ENCODE measurements around the gene KDM3A.

GRCh38 chr2:86485103-86485502, 43.9 kb downstream of the KDM3A start:
- TF ChIP-seq, protein P1, sequence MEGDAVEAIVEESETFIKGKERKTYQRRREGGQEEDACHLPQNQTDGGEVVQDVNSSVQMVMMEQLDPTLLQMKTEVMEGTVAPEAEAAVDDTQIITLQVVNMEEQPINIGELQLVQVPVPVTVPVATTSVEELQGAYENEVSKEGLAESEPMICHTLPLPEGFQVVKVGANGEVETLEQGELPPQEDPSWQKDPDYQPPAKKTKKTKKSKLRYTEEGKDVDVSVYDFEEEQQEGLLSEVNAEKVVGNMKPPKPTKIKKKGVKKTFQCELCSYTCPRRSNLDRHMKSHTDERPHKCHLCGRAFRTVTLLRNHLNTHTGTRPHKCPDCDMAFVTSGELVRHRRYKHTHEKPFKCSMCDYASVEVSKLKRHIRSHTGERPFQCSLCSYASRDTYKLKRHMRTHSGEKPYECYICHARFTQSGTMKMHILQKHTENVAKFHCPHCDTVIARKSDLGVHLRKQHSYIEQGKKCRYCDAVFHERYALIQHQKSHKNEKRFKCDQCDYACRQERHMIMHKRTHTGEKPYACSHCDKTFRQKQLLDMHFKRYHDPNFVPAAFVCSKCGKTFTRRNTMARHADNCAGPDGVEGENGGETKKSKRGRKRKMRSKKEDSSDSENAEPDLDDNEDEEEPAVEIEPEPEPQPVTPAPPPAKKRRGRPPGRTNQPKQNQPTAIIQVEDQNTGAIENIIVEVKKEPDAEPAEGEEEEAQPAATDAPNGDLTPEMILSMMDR (IDR thresholded peaks at IDR 0.05): no peak
- no peak for TF ChIP-seq EP300 (IDR thresholded peaks at IDR 0.05)
